GM19099 (cell line): Measurements from ENCODE around the gene PYCR2.
A peak's percentile ranks its signal among the peaks of the same experiment; 100 is the strongest.

ENCODE experiments used
- POLR2A ChIP-seq: IDR thresholded peaks from 3 replicates; pipeline ENCODE4 v1.6.1; 2011; ENCODE audit warnings: low read depth; ENCODE audit not compliant: insufficient read length; ENCODE audit errors: extremely low read depth

PYCR2 gene

DNA sequence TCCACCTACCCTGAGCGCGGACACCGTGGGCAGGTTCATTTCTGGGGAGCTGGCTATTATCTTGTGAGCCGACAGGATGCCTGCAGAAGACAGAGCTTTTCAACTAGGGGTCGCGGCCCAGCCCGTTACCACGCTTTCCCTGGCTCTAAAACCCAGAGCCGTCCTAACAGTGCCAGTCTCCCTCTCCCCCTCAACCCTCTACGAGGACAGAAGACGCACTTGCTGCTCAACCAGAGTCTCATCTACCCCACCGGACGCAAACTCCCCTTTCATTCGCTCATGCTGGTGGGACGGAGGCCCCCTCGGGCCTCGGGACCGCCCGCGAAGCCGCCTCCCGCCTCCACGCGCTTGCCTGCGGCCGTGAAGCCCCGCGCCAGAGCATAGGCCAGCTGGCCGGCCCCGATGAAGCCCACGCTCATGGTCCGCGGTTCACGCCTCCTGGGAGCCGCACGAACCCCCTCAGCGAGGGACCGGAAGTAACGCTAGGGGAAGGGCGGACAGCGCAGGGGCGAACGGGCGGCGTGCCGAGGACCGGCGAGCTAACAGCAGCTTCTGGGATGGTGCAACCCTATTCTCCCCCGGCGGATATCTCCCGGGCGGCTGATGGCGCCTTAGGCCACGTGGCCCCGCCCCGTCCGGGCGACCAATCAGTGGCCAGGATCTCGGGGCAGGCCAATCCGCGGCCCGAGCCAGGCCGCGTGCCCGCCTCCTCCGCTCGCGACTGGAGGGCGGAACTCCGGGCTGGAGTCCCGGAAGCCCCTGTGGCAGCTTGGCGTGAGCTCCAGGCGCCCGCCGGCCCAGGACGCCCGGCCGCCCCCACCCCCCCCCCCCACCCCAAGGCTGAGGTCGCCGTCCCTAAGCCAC, at the start of gene PYCR2:
Gene PYCR2 (minus strand): TSS at position 559 of the 864 bp plus-strand sequence. CDS start 140 bp downstream, at position 419.
- TF ChIP-seq POLR2A, result peak; percentile 94

DNA sequence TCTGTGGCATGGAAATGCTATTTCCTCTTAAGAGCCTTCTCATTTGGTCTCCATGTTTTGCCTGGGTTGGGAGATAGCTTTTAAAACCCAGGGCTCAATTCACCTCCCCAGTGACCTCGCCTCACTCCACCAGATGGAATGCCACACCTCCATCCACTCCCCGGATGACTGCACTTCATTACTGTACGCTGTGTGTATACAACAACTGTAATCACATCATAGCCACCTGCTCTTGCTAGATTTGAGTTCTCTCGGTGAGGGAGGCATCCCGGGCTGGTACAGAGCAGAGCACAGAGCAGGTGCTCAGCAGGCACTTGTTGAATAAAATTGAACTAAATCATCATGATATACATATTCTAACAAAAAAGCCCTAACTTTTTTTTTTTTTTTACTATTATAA, 49.1 kb upstream of the PYCR2 start:
- TF ChIP-seq POLR2A, result no peak

DNA sequence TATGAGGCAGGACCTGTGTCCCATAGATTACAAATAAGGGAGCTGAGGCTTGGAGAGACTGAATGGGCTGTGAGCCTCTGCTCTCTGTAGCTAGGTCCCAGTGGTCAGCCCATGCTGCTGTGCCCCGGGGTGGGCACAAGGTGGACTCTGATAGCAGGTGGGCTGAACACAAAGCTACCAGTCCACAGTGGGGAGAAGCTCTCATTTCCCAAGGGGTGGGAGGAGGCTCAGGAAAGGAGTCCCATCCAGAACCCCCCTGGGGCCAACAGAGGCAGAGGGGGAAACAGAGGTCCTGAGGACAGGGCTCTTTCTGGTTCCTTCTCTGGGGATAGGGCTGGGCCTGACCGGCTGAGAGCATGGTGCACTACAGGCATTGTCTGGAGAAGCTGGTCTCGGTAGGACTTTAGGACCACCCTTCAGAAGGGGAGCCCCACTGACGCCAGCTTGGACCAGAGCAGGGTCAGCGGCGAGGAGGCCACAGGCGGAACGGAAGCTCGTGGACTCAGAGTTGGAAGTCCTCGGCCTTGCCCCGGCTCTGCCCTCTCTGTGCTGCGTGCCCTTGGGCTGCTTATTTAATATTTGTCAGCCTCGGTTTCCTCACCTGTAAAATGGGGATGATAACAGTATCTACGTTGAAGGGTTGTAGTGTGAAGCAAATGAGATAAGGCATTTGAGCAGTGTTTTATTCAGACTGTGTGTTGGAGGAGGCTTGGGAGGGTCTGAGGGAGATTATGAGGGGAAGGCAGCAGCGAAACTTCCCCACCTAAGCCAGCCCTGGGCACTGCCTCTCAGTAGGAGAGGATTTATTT, 48.5 kb upstream of the PYCR2 start:
- TF ChIP-seq POLR2A, result no peak

- TF ChIP-seq POLR2A, result no peak
Observed at GRCh38 chr1:225965231-225965630, 41.2 kb upstream of the PYCR2 start.

GRCh38 chr1:225963735-225964530, 39.9 kb upstream of the PYCR2 start:
- TF ChIP-seq POLR2A, result no peak

- TF ChIP-seq POLR2A, result no peak
Observed at GRCh38 chr1:225962440-225962975, 38.5 kb upstream of the PYCR2 start.

DNA sequence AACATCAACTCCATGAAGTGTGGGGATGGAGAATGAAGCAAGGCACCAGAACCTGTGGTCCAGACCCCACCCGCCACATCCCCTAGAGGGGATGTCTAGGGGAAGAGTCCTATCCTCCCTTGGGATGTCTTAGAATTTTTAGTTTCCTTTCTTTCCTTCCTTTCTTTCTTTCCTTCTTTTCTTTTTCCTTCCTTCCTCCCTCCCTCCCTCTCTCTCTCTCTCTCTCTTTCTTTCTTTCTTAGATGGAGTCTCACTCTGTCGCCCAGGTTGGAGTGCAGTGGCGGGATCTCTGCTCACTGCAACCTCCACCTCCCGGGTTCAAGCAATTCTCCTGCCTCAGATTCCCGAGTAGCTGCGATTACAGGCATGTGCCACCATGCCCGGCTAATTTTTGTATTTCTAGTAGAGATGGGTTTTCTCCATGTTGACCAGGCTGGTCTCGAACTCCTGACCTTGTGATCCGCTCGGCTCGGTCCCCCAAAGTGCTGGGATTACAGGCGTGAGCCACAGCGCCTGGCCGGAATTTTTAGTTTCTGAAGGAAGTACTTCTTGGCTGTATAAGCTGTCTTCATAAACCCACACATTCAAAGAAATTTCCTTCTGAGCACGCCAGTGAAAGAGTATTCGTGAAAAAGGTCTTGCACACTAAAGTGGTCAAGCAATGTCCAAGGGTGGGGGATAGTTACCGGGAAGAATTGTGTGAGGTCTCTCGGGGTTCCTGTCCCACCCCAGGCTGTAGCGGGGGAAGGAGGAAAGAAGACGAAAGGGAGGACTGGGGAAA, 37.8 kb upstream of the PYCR2 start:
- no peak for TF ChIP-seq POLR2A

GRCh38 chr1:225958041-225958440, 34.0 kb upstream of the PYCR2 start:
- TF ChIP-seq POLR2A, result no peak

DNA sequence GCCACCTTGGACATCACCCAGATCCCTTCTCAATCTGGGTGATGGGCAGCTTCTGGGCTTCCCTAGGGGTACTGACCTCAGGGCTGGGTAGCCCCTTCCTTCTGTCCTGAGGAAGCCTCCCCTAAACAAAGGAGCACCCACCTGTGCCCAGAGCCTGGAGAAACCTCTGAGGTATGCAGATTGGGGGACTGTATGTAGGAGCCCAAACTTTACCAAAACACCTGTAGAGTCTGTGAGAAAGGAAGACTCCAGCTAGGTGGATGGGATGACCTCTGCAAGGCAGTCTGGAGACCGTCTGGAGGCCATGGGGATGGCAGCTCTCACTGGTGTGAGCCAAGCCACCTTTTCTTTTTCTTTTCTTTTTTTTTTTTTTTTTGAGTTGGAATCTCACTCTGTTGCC, 30.7 kb upstream of the PYCR2 start:
- TF ChIP-seq POLR2A, result no peak

GRCh38 chr1:225953315-225953714, 29.3 kb upstream of the PYCR2 start:
- TF ChIP-seq POLR2A, result no peak

GRCh38 chr1:225950905-225951497, 27.0 kb upstream of the PYCR2 start:
- TF ChIP-seq POLR2A, result no peak

- TF ChIP-seq POLR2A, result no peak
Observed at GRCh38 chr1:225949041-225949440, 25.0 kb upstream of the PYCR2 start.

DNA sequence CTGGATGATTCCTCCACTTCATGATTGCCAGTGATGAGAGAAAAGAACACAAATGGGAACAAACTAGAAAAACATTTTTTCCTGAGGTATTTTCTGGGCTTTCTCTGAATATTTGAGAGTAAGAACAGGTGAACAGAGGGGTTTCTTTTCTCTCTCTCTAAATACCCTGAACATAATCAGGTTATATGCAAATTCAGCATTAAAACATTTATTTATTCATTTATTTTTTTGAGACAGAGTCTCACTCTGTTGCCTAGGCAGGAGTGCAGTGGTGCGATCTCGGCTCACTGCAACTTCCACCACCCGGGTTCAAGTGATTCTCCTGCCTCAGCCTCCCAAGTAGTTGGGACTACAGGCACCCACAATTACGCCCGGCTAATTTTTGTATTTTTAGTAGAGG, 22.8 kb upstream of the PYCR2 start:
- TF ChIP-seq POLR2A, result no peak
